Activated naive CD4-positive, alpha-beta T cell treated with Interleukin-2 at 50 U/mL for 16 hours (primary cell): ENCODE results near the gene NFU1.
"Not testable (repeated sequence)": the region's sequence is repeated elsewhere in the genome, so short reads cannot be mapped to it uniquely, and the experiment has no call there.

Experiments used
- DNase-seq: peaks from one replicate; pipeline ENCODE4 v3.0.0-alpha.2; 2020

The NFU1 gene

GRCh38 chr2:69449906-69450305 is 12.7 kb upstream of the NFU1 start:
- no peak for DNase-seq

- not testable (repeated sequence) for DNase-seq
Observed at GRCh38 chr2:69443673-69444072, 6.4 kb upstream of the NFU1 start.

GRCh38 chr2:69439499-69439898 is 2.3 kb upstream of the NFU1 start:
- not testable (repeated sequence) for DNase-seq

DNA sequence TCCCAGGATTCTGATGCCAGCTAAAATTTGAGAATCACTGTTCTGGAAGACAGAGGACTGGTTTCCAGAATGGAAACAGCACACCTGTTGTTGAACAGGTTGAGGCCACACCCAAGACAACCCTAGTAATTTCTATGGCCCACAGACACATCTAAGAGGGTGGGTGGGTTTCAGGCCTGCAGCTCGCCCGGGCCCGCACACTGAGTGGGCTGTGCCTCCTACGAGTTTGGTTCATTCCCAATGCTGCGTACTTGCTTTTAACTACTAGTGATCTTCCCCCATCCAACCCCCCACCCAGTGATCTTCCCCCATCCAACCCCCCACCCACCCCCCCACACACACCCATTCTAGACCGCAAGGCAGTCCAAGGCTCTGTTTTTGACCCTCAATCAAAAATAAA is 1.3 kb upstream of the NFU1 start:
- no peak for DNase-seq

DNA sequence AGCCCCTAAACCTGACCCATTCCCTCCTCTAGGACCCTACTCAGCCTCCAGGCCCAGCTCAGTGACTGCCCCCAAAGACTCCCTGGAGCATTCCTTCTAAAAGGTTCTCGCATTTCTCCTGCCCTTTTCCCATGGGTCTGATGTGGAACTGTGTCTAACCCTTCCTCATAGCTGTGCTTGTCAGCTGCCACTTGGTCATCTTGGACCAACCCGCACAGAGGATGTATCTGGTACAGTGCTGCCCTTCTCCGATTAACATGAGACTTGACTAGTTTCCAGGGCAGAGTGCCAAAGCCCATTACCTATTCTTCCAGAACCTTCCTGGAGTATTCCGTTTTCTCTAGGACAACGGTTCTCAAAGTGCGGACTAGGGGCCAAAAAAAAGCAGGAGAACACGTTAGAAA is 518 bp upstream of the NFU1 start:
- DNase-seq, result no peak

GRCh38 chr2:69436596-69436937 is 668 bp downstream of the NFU1 start:
- no peak for DNase-seq

- DNase-seq, result no peak
Observed at GRCh38 chr2:69434753-69435152, 2.5 kb downstream of the NFU1 start.

DNA sequence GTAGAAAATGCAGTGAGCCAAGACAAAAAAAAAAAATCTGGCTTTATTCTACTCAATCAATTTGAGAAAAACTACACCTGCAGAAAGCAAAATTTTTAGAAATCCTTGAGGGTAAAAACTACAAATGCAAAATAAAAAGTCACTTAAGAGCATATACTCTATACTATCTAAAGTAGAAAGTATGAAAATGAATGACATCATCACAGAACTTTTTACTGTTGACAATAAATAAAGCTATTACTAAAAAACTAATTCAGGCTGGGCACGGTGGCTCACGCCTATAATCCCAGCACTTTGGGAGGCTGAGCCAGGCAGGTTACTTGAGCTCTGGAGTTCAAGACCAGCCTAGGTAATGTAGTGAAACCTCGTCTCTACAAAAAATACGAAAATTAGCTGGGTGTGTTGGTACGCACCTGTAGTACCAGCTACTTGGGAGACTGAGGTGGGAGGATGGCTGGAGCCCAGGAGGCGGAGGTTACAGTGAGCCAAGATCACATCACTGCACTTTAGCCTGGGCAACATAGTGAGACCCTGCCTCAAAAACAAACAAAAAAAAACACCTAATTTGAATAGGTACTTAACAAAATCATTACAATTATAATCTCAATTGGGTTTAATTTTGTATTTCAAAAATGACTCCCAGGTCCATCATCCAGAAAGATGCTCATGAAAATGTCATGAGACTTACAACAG is 7.6 kb downstream of the NFU1 start:
- no peak for DNase-seq

- no peak for DNase-seq
Observed at GRCh38 chr2:69428981-69429380, 8.3 kb downstream of the NFU1 start.

DNA sequence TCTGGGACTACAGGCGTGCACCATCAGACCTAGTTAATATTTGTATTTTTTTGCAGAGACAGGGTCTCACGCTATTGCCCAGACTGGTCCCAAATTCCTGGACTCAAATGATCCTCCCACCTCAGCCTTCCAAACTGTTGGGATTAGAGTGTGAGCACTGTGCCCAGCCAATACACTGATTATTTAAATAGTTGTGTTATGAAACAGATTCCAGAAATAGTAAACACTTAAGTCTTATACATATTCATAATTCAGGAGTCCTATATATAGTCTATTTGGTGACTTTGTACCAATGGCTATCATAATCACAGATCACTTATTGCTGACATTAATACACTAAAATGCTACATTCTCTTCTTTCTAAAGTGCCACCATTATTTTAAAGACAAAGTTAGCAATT is 12.8 kb downstream of the NFU1 start:
- DNase-seq, result no peak

DNA sequence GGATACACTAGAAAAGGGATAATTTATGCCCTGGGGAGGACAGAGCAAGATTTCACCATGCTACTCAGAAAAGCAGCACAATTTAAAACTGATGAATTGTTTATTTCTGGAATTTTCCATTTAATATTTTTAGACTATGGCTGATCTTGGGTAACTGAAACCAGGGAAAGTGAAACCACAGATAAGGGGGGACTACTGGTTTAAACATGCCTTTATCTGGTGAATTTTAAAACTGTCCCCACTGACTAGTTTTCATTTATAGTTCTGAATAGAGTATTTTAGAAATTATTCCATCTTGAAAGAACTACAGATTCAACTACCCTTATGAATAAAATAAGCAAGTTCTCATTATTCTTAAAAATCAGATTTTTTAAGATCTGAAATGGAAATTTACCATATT is 15.0 kb downstream of the NFU1 start:
- DNase-seq, result no peak

DNA sequence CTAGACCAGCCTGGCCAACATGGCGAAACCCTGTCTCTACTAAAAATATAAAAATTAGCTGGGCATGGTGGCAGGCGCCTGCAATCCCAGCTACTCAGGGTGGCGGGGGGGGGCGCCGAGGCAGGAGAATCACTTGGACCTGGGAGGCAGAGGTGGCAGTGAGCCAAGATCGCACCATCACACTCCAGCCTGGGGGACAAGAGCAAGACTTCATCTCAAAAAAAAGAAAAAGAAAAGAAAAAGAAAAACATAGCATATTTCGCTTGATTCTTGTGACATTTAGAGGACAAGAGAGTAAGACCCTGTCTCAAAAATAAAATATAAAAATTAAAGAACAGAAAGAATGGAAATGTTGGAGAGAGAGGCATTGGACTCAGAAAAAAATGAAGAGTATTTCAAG is 18.1 kb downstream of the NFU1 start:
- DNase-seq, result not testable (repeated sequence)

DNA sequence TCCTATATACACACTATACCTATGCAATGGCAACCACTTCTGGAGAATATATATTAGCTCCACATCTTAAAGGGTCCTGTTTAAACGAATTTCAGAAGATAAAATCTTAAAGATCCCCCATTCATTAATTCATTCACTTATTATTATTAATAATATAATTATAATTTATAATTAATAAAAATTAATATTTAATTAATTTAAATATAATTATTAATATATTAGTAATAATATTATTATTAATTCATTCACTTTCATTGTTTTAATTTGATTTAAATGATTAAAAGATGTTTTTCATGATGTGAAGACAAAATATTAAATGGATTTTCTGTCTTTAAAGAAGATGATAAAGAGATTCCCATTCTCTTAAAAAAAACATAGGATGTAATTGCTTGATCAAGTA is 21.1 kb downstream of the NFU1 start:
- DNase-seq, result no peak

- DNase-seq, result no peak
Observed at GRCh38 chr2:69411120-69411519, 26.1 kb downstream of the NFU1 start.

DNA sequence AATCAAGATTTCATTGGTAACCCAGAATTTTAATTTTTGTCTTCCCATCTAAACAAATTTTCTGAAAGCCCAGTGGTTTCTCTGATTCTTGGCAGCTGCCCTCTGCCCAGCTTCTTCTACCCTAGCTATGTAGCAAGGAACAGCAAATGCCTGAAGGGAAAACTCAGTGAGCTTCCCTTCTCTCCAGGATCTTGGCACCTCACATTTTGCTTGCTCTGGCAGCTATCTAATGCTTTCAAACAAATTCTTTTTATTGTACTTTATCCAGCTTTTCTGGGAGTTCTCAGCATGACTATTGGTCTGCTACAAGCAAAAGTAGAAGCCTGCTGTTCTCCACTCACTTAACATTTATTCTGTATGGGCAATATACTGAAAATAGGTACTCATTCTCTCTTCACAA is 31.9 kb downstream of the NFU1 start:
- no peak for DNase-seq

GRCh38 chr2:69400121-69400520 is 37.1 kb downstream of the NFU1 start:
- no peak for DNase-seq

DNA sequence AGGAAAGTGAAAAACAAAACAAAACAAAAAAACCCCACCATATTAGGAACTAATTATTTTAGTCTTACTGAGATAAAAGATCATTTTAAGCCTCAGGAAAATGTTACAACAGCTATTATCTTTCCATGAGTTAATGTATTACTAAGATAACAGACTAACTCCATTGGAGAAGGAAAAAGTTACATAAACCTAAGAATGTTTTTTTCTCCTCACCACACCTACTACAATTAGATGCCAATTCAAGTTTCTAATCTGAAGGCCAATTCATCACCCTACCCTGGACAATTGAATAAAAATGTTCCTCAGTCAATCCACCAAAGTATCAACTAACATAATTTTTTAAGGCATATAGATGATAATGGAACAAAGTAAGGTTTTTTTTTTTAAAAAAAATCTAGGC is 40.0 kb downstream of the NFU1 start:
- no peak for DNase-seq

DNA sequence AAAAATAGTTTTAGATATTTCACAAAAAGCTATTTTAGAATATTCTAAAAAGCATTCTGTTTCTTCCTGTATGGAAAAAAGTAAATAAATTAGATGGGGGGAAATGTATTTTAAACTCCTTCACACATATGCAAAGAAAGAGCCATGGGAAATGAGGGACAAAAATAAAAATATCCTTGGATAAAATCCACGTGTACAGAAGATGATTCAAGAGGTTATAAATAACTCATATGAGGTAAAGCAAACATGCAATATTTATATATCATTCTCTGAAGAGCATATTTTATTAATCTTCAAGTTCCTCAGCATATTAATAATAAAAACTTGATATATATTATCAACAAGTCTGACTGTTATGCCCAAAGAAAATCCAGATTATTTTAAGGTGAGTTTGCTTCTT is 41.4 kb downstream of the NFU1 start:
- no peak for DNase-seq

GRCh38 chr2:69393963-69394362 is 43.3 kb downstream of the NFU1 start:
- DNase-seq, result no peak

- no peak for DNase-seq
Observed at GRCh38 chr2:69390471-69390870, 46.8 kb downstream of the NFU1 start.

GRCh38 chr2:69390001-69390400 is 47.2 kb downstream of the NFU1 start:
- no peak for DNase-seq

DNA sequence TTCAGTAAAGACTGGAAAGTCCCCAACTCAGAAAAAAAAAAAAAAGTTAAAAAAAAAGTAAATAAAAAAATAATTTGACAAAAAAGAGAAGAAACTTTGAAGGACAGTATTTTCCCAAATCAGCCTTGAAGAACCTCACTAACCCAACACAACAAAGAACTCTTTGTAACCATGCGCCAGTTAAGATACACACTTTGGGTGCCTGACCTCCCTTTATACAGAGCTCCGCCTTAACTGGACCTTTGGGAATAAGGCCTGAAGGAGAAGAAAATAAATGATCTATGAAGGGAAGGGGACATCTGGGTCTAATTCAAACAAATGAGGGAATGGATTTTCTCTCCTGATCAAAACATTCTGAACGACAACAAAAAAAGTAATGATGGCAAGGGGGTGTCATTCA is 48.0 kb downstream of the NFU1 start:
- no peak for DNase-seq

GRCh38 chr2:69387770-69388481 is 49.3 kb downstream of the NFU1 start:
- DNase-seq, result no peak

DNA sequence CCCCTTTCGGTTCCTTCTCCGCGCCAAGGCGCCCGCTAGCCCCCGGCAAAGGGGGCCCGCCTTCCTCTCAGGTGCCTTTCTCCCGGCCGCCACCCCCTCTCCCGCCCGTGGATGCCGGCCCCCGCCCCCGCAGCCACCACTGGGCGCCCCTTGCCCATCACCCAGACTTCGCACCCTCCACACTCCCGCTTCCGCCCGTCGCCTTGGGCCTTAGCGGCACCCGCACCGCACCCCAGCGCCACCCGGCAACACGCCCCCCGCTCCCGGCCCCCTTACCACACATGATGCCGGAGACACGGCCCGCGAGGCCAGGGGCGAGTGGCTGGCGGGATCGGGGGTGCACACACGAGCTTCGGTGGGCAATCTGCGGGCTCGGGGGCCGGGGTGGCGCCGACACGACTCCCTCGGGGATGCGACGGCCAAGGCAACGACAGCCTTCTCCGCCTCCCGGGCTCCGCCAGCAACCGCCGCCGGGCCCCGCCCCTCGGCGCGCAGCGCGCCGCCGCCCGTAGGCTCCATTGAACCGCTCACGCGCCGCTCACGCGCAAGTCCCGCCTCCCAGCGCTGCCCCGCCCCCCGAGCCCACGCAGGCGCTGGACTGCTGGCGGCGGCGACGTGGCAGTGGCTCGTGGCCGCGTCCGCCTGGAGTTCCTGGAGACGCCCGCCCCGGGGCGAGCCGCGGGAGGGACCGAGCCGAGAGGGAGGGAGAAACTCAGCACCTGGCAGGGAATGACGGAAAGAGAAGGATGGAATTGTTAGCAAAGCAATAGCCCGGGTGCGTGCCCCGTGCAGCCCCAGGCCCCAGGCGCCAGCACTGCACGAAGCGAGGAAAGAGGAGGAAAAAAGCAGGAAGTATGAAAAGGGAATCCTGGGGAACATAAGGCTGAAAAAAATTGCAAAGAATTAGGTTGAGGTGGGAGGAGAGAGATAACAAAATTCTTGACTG is 50.2 kb downstream of the NFU1 start, which contains the start of gene GFPT1:
Gene GFPT1 (minus strand): TSS at position 439 of the 946 bp plus-strand sequence. CDS start 156 bp downstream, at position 283.
- DNase-seq, result peak; percentile 95
